IMR-90 (cell line): ENCODE results near the gene NCOA7. TPM values are rescaled to one million over a fixed set of nuclear protein-coding genes. Genes with fewer than 3 reads are reported as not detected.
A peak's percentile ranks its signal among the peaks of the same experiment; 100 is the strongest.

ENCODE experiments used
- ATAC-seq: fragments of 200-7000 bp; cut with Tn5 transposase; 2 replicates; pipeline ENCODE4 v1.9.1; 2020; ENCODE audit warnings: low read depth, mild to moderate bottlenecking, moderate library complexity
- BruUV-seq: library from RNA; stranded (reverse); fragments of 400-500 nt; replicated peaks from 2 replicates; lab custom pipeline; 2021; lab: Mats Ljungman, UMichigan
- CTCF ChIA-PET: fragments of 300-600 bp; formaldehyde crosslinking; extraction: SDS; loops from one replicate; lab custom pipeline; 2021; ENCODE audit warnings: antibody characterized with exemption; lab: Yijun Ruan, JAX
- POLR2A ChIA-PET: fragments of 300-600 bp; sonication (Branson Sonifier 250); formaldehyde crosslinking; loops from one replicate; lab custom pipeline; 2022; ENCODE audit warnings: antibody characterized with exemption; ENCODE audit not compliant: unreplicated experiment; lab: Charles Lee
- DNase-seq: peaks from one replicate; pipeline ENCODE4 v3.0.0; 2013
- H2AFZ ChIP-seq: replicated peaks from 2 replicates; pipeline ENCODE3; 2013; ENCODE audit warnings: low read length, mild to moderate bottlenecking; ENCODE audit not compliant: poor library complexity
- H2AK5ac ChIP-seq: 2 replicates; pipeline ENCODE4 v1.6.1; 2013; ENCODE audit warnings: low read depth, low read length, inconsistent platforms
- H2AK9ac ChIP-seq: replicated peaks from 2 replicates; pipeline ENCODE3; 2013; ENCODE audit warnings: mild to moderate bottlenecking, low read depth, low read length, moderate library complexity; ENCODE audit not compliant: poor library complexity
- H2BK120ac ChIP-seq: 2 replicates; pipeline ENCODE4 v1.6.1; 2013; ENCODE audit warnings: low read depth, low read length, inconsistent platforms
- H2BK15ac ChIP-seq: 3 replicates; pipeline ENCODE4 v1.6.1; 2013; ENCODE audit warnings: low read depth, low read length, inconsistent platforms
- H2BK20ac ChIP-seq: 2 replicates; pipeline ENCODE4 v1.6.1; 2013; ENCODE audit warnings: low read depth, mild to moderate bottlenecking, inconsistent platforms, low read length, moderate library complexity
- H2BK5ac ChIP-seq: 2 replicates; pipeline ENCODE4 v1.6.1; 2013; ENCODE audit warnings: mild to moderate bottlenecking, low read depth, low read length, inconsistent platforms; ENCODE audit not compliant: poor library complexity, severe bottlenecking
- H3K14ac ChIP-seq: replicated peaks from 2 replicates; pipeline ENCODE4 v1.6.1; 2013; ENCODE audit warnings: low read depth, low read length, inconsistent platforms
- H3K18ac ChIP-seq: 2 replicates; pipeline ENCODE4 v1.6.1; 2013; ENCODE audit warnings: low read depth, low read length, control low read depth
- H3K23ac ChIP-seq: 2 replicates; pipeline ENCODE4 v1.6.1; 2013; ENCODE audit warnings: low read depth, low read length, inconsistent platforms
- H3K27ac ChIP-seq: 2 replicates; pipeline ENCODE4 v1.5.1; 2013; ENCODE audit warnings: mild to moderate bottlenecking, control low read depth, low read length; ENCODE audit not compliant: insufficient read depth
- H3K27me3 ChIP-seq: 2 replicates; pipeline ENCODE4 v1.6.1; 2013; ENCODE audit warnings: low read length; ENCODE audit not compliant: control insufficient read depth, insufficient read depth
- H3K36me3 ChIP-seq: 2 replicates; pipeline ENCODE4 v1.6.1; 2013; ENCODE audit warnings: low read length, mixed read lengths; ENCODE audit not compliant: control insufficient read depth, insufficient read depth
- H3K4ac ChIP-seq: 2 replicates; pipeline ENCODE4 v1.6.1; 2013; ENCODE audit warnings: low read depth, low read length, inconsistent platforms
- H3K4me1 ChIP-seq: 2 replicates; pipeline ENCODE4 v1.6.1; 2013; ENCODE audit warnings: low read length, mixed read lengths; ENCODE audit not compliant: control insufficient read depth, insufficient read depth
- H3K4me2 ChIP-seq: 2 replicates; pipeline ENCODE4 v1.6.1; 2013; ENCODE audit warnings: low read depth, mild to moderate bottlenecking, control low read depth, low read length, moderate library complexity
- H3K4me3 ChIP-seq: 2 replicates; pipeline ENCODE4 v1.5.1; 2013; ENCODE audit warnings: low read depth, mild to moderate bottlenecking, control low read depth, low read length, moderate library complexity; ENCODE audit not compliant: insufficient read depth
- H3K56ac ChIP-seq: 2 replicates; pipeline ENCODE4 v1.6.1; 2013; ENCODE audit warnings: low read length, inconsistent platforms; ENCODE audit not compliant: insufficient read depth; ENCODE audit errors: extremely low read depth
- H3K79me1 ChIP-seq, 2 experiments: 2 replicates each; pipeline ENCODE4 v1.6.1; 2013; ENCODE audit warnings: low read length in 2 of 2, inconsistent platforms in 1 of 2, low read depth in 1 of 2
- H3K9ac ChIP-seq: 2 replicates; pipeline ENCODE4 v1.6.1; 2013; ENCODE audit warnings: low read depth, low read length, control low read depth
- H3K9me1 ChIP-seq: 2 replicates; pipeline ENCODE4 v1.6.1; 2013; ENCODE audit warnings: low read length, inconsistent platforms; ENCODE audit not compliant: insufficient read depth
- H3K9me3 ChIP-seq: 2 replicates; pipeline ENCODE4 v1.6.1; 2013; ENCODE audit warnings: low read length; ENCODE audit not compliant: control insufficient read depth, insufficient read depth
- H4K20me1 ChIP-seq: 2 replicates; pipeline ENCODE4 v1.6.1; 2013; ENCODE audit warnings: low read length, inconsistent platforms; ENCODE audit not compliant: insufficient read depth
- H4K5ac ChIP-seq: 2 replicates; pipeline ENCODE4 v1.6.1; 2013; ENCODE audit warnings: mild to moderate bottlenecking, low read depth, low read length, control low read depth
- H4K8ac ChIP-seq, 2 experiments: 2 replicates each; pipeline ENCODE4 v1.6.1; 2013; ENCODE audit warnings: low read depth in 2 of 2, low read length in 2 of 2, control low read depth in 1 of 2, inconsistent platforms in 1 of 2
- H4K91ac ChIP-seq: 2 replicates; pipeline ENCODE4 v1.6.1; 2013; ENCODE audit warnings: low read depth, low read length, inconsistent platforms; ENCODE audit not compliant: insufficient read depth
- CEBPB ChIP-seq: IDR thresholded peaks from 2 replicates; pipeline ENCODE4 v1.6.1; 2012; ENCODE audit warnings: low read depth, low read length, improper control_type of control experiment
- CTCF ChIP-seq: conservative IDR thresholded peaks from 2 replicates; pipeline ENCODE4 v1.5.1; 2012; ENCODE audit warnings: mild to moderate bottlenecking, low read depth, low read length, improper control_type of control experiment
- FOS ChIP-seq: fragments of 150-350 bp; IDR thresholded peaks from 2 replicates; pipeline ENCODE4 v1.6.1; 2016; ENCODE audit warnings: low read depth, low read length
- MAFK ChIP-seq: IDR thresholded peaks from 2 replicates; pipeline ENCODE4 v1.6.1; 2012; ENCODE audit warnings: low read depth, low read length, improper control_type of control experiment
- MXI1 ChIP-seq: IDR thresholded peaks from 2 replicates; pipeline ENCODE4 v1.6.1; 2012; ENCODE audit warnings: low read depth, mild to moderate bottlenecking, low read length, moderate library complexity, borderline replicate concordance
- NFE2L2 ChIP-seq: fragments of 150-350 bp; IDR thresholded peaks from 2 replicates; pipeline ENCODE4 v1.6.1; 2016; ENCODE audit warnings: low read depth, mild to moderate bottlenecking, low read length
- SMC3 ChIP-seq: fragments of 150-350 bp; IDR thresholded peaks from 2 replicates; pipeline ENCODE4 v1.6.1; 2016; ENCODE audit warnings: low read depth, mild to moderate bottlenecking, antibody characterized with exemption, low read length, moderate library complexity
- WGBS, 2 experiments: methylation state at CpG; one replicate each; pipeline versions ENCODE4 v1.1.5 to v1.1.7; 2013; ENCODE audit warnings: missing lambda C conversion rate in 2 of 2; ENCODE audit not compliant: insufficient read length in 1 of 2; ENCODE audit errors: extremely low coverage in 2 of 2; 5-methylcytosine and 5-hydroxymethylcytosine counted together
- dilution Hi-C: fragments of 300-500 bp; cut with HindIII; formaldehyde crosslinking; loops from one replicate; pipeline ENCODE4 v1.14.3; 2018; ENCODE audit warnings: low sequenced_read_pairs; ENCODE audit not compliant: unreplicated experiment
- in situ Hi-C: fragments of 300-500 bp; cut with MboI; formaldehyde crosslinking; loops from 3 replicates; pipeline ENCODE4 v1.14.3; 2019; ENCODE audit warnings: low sequenced_read_pairs, inconsistent platforms, mixed read lengths
- intact Hi-C: fragments of 100-400 bp; cut with micrococcal nuclease; formaldehyde crosslinking; loops from 2 replicates; pipeline ENCODE4 v1.10.0; 2022
- polyA plus RNA-seq, 3 experiments: library from polyadenylated mRNA; depleted of rRNA; stranded (reverse); fragments of >200 nt; gene quantifications; 2 replicates each; pipeline ENCODE4 v1.2.3, GENCODE V29; 2012; ENCODE audit warnings: low replicate concordance in 1 of 3
- total RNA-seq: library from RNA; depleted of rRNA; stranded (reverse); fragments of >200 nt; gene quantifications from 2 replicates; pipeline ENCODE4 v1.2.3, GENCODE V29; 2012

The NCOA7 gene
- total and polyA plus RNA-seq, 2 of the 4 experiments (the other 2 are of a cell fraction) = 12.6 to 12.9 TPM

- Histone ChIP-seq H3K4me3 (no peak overlapping the region), H3K4ac (peak overlapping the region; percentile 87; the same call in 1 of the 2 replicates), H3K27ac (no peak overlapping the region; the same call in 1 of the 2 replicates), H3K36me3 (no peaks in the 10 kb centered on the region), H4K91ac (peak overlapping the region; percentile 72; the same call in 1 of the 2 replicates), H2BK20ac (peak overlapping the region; percentile 95), H4K5ac (peak overlapping the region; percentile 47; the same call in 1 of the 2 replicates), H2AK5ac (peak overlapping the region; percentile 67; the same call in 1 of the 2 replicates), H2BK5ac (peak overlapping the region; percentile 98), H3K4me2 (peak overlapping the region; percentile 46; the same call in 1 of the 2 replicates), H3K9ac (no peak overlapping the region), H2AFZ (no peak overlapping the region), H3K56ac (peak overlapping the region; percentile 79), H3K9me1 (peaks cover 2% of the 10 kb centered on the region), H4K20me1 (no peaks in the 10 kb centered on the region), H4K8ac (peak overlapping the region in 1 of 2 experiments; percentile 5; a peak in 3 of 4 replicates), H3K4me1 (peaks cover 28% of the 10 kb centered on the region), H3K14ac (peak overlapping the region; percentile 65; the same call in 1 of the 2 replicates), H3K79me1 (no peaks in the 10 kb centered on the region), H3K23ac (peak overlapping the region; percentile 69; the same call in 1 of the 2 replicates), H2BK15ac (peak overlapping the region; percentile 80; the same call in 2 of the 3 replicates), H3K18ac (peak overlapping the region; percentile 86), H2BK120ac (peak overlapping the region; percentile 96), H2AK9ac (no peak overlapping the region), H3K27me3 (no peaks in the 10 kb centered on the region), H3K9me3 (no peaks in the 10 kb centered on the region)
- ChIA-PET CTCF (interaction anchor here (0.6 kb wide), 1 partner anchor 85 kb away, joined by 3 read pairs; no protein-coding TSS in a partner anchor), POLR2A (no interaction called here)
- WGBS, 2 experiments = 100% methylated on average over 2 of the region's 4 CpGs; no CpG with 5 or more reads in 1 of the 2 experiments
- dilution Hi-C loops (no loop called here), intact Hi-C loops (no loop called here), in situ Hi-C loops (no loop called here)
- DNase-seq (no peak), ATAC-seq (no peak)
- TF ChIP-seq CTCF (no peak), NFE2L2 (no peak), CEBPB (no peak), FOS (no peak), MAFK (no peak), SMC3 (no peak), MXI1 (no peak)
- no TSS peak for BruUV-seq
Measured at GRCh38 chr6:125943528-125944433, 153.0 kb downstream of the NCOA7 start.
